H1 (cell line): Measurements from ENCODE around the gene THAP9. TPM values are rescaled to one million over a fixed set of nuclear protein-coding genes. Genes with fewer than 3 reads are reported as not detected.

Experiments
- CTCF ChIA-PET: fragments of 300-600 bp; sonication (Branson Sonifier 250); formaldehyde crosslinking; loops from one replicate; lab custom pipeline; 2021; ENCODE audit not compliant: partially characterized antibody; lab: Charles Lee
- POLR2A ChIA-PET: fragments of 300-600 bp; sonication (Branson Sonifier 250); formaldehyde crosslinking; loops from one replicate; lab custom pipeline; 2021; ENCODE audit warnings: inconsistent platforms; ENCODE audit not compliant: partially characterized antibody; lab: Charles Lee
- DNase-seq, 2 experiments: peaks; one replicate each; pipeline versions ENCODE4 v3.0.0 to v3.0.0-alpha.2; 2010 to 2022; ENCODE audit warnings: low spot score in 2 of 2, low read depth in 1 of 2, mixed read lengths in 1 of 2
- FAIRE-seq: peaks from 2 replicates; lab custom pipeline; 2011; peaks lifted over from hg19 to GRCh38; lab: Jason Lieb, UNC
- H2AFZ ChIP-seq: 2 replicates; pipeline ENCODE4 v1.8.1; 2012; ENCODE audit warnings: low read length, inconsistent platforms
- H2AK5ac ChIP-seq: 2 replicates; pipeline ENCODE4 v1.6.1; 2013; ENCODE audit warnings: low read depth, low read length
- H2BK120ac ChIP-seq: replicated peaks from 2 replicates; pipeline ENCODE3; 2013; ENCODE audit warnings: low read depth, low read length, inconsistent platforms
- H2BK12ac ChIP-seq: 2 replicates; pipeline ENCODE4 v1.6.1; 2013; ENCODE audit warnings: low read depth, low read length
- H2BK15ac ChIP-seq: 2 replicates; pipeline ENCODE4 v1.6.1; 2013; ENCODE audit warnings: low read length
- H2BK20ac ChIP-seq: 2 replicates; pipeline ENCODE4 v1.6.1; 2013; ENCODE audit warnings: low read length
- H2BK5ac ChIP-seq: 2 replicates; pipeline ENCODE4 v1.6.1; 2013; ENCODE audit warnings: low read depth, low read length
- H3K14ac ChIP-seq: 2 replicates; pipeline ENCODE4 v1.6.1; 2013; ENCODE audit warnings: inconsistent platforms; ENCODE audit not compliant: insufficient read length
- H3K18ac ChIP-seq: 2 replicates; pipeline ENCODE4 v1.6.1; 2013; ENCODE audit warnings: low read length; ENCODE audit errors: extremely low read depth
- H3K23ac ChIP-seq: 2 replicates; pipeline ENCODE4 v1.6.1; 2013; ENCODE audit warnings: inconsistent platforms; ENCODE audit not compliant: insufficient read length
- H3K23me2 ChIP-seq: 2 replicates; pipeline ENCODE4 v1.6.1; 2013; ENCODE audit warnings: low read depth, low read length
- H3K27ac ChIP-seq: 2 replicates; pipeline ENCODE4 v1.6.1; 2011; ENCODE audit warnings: low read depth, low read length, inconsistent platforms
- H3K27me3 ChIP-seq, 4 experiments: replicated peaks in 1 of 4; 1 replicate in 1 of 4; 2 replicates in 3 of 4; pipeline versions ENCODE4 v1.6.1 to v1.8.1; 2011 to 2013; ENCODE audit warnings: low read length in 3 of 4, mild to moderate bottlenecking in 3 of 4, inconsistent platforms in 2 of 4, mixed read lengths in 2 of 4, moderate library complexity in 1 of 4; ENCODE audit not compliant: control insufficient read depth in 3 of 4, insufficient read depth in 3 of 4; ENCODE audit errors: extremely low read depth in 1 of 4
- H3K36me3 ChIP-seq, 4 experiments: 2 replicates each; pipeline versions ENCODE4 v1.6.1 to v1.8.1; 2011 to 2013; ENCODE audit warnings: mild to moderate bottlenecking in 4 of 4, low read length in 3 of 4, moderate library complexity in 2 of 4, control low read depth in 1 of 4, inconsistent platforms in 1 of 4; ENCODE audit not compliant: insufficient read depth in 4 of 4, control insufficient read depth in 2 of 4
- H3K4ac ChIP-seq: replicated peaks from 2 replicates; pipeline ENCODE3; 2013; ENCODE audit warnings: low read length, low read depth, mixed read lengths, inconsistent platforms; ENCODE audit not compliant: insufficient read length
- H3K4me1 ChIP-seq, 4 experiments: replicated peaks in 1 of 4; 1 replicate in 1 of 4; 2 replicates in 3 of 4; pipeline versions ENCODE4 v1.6.1 to v1.8.1; 2011 to 2013; ENCODE audit warnings: low read length in 3 of 4, inconsistent platforms in 2 of 4, mixed read lengths in 1 of 4; ENCODE audit not compliant: insufficient read depth in 4 of 4, control insufficient read depth in 3 of 4
- H3K4me2 ChIP-seq, 2 experiments: 2 replicates each; pipeline versions ENCODE4 v1.6.1 to v1.8.1; 2011 to 2013; ENCODE audit warnings: low read depth in 2 of 2, low read length in 2 of 2, control low read depth in 1 of 2, inconsistent platforms in 1 of 2, mild to moderate bottlenecking in 1 of 2; ENCODE audit not compliant: insufficient read depth in 1 of 2
- H3K4me3 ChIP-seq, 4 experiments: fragments of 200-600, 300-600 bp in 1 of 4; sonication (generic), shearing (Covaris generic), sonication (Bioruptor Twin) in 1 of 4; 2 replicates each; pipeline versions ENCODE4 v1.5.1 to v1.8.1; 2011 to 2016; ENCODE audit warnings: low read length in 4 of 4, low read depth in 3 of 4, control low read depth in 2 of 4, inconsistent platforms in 2 of 4, mild to moderate bottlenecking in 2 of 4, mixed read lengths in 1 of 4, moderate library complexity in 1 of 4; ENCODE audit not compliant: insufficient read depth in 2 of 4; ENCODE audit errors: extremely low read depth in 1 of 4
- H3K56ac ChIP-seq: replicated peaks from 2 replicates; pipeline ENCODE3; 2013; ENCODE audit warnings: low read depth, mild to moderate bottlenecking, mixed read lengths, low read length, inconsistent platforms; ENCODE audit not compliant: insufficient read length
- H3K79me1 ChIP-seq: 2 replicates; pipeline ENCODE4 v1.6.1; 2013; ENCODE audit warnings: low read depth, low read length, control low read depth
- H3K79me2 ChIP-seq, 2 experiments: 2 replicates each; pipeline versions ENCODE4 v1.6.1 to v1.8.1; 2012 to 2013; ENCODE audit warnings: low read length in 2 of 2, mild to moderate bottlenecking in 2 of 2, inconsistent platforms in 1 of 2; ENCODE audit not compliant: insufficient read depth in 2 of 2, control insufficient read depth in 1 of 2
- H3K9ac ChIP-seq, 4 experiments: replicated peaks in 1 of 4; 1 replicate in 1 of 4; 2 replicates in 3 of 4; pipeline versions ENCODE4 v1.6.1 to v1.8.1; 2011 to 2013; ENCODE audit warnings: low read depth in 3 of 4, low read length in 3 of 4, control low read depth in 2 of 4, mild to moderate bottlenecking in 2 of 4, moderate library complexity in 2 of 4, inconsistent platforms in 1 of 4; ENCODE audit errors: extremely low read depth in 1 of 4
- H3K9me3 ChIP-seq, 2 experiments: 2 replicates each; pipeline versions ENCODE4 v1.6.1 to v1.8.1; 2012 to 2013; ENCODE audit warnings: mild to moderate bottlenecking in 2 of 2, moderate library complexity in 2 of 2, control low read depth in 1 of 2, inconsistent platforms in 1 of 2, low read depth in 1 of 2, low read length in 1 of 2, mixed read lengths in 1 of 2; ENCODE audit not compliant: insufficient read depth in 2 of 2
- H4K20me1 ChIP-seq, 2 experiments: replicated peaks in 1 of 2; 2 replicates each; pipeline versions ENCODE3 to v1.8.1; 2011 to 2013; ENCODE audit warnings: inconsistent platforms in 2 of 2, low read length in 2 of 2, mild to moderate bottlenecking in 1 of 2; ENCODE audit not compliant: insufficient read depth in 2 of 2, control insufficient read depth in 1 of 2
- H4K5ac ChIP-seq: 2 replicates; pipeline ENCODE4 v1.6.1; 2013; ENCODE audit warnings: low read length, low read depth, mixed read lengths, inconsistent platforms; ENCODE audit not compliant: insufficient read length
- H4K8ac ChIP-seq: 2 replicates; pipeline ENCODE4 v1.8.0; 2013; ENCODE audit warnings: mild to moderate bottlenecking, moderate library complexity, low read length, inconsistent platforms; ENCODE audit not compliant: insufficient read depth; ENCODE audit errors: extremely low read depth
- H4K91ac ChIP-seq: replicated peaks from 2 replicates; pipeline ENCODE3; 2013; ENCODE audit warnings: low read length, mixed read lengths, inconsistent platforms; ENCODE audit not compliant: insufficient read length
- ATF3 ChIP-seq: IDR thresholded peaks from 2 replicates; pipeline ENCODE4 v1.6.1; 2011; ENCODE audit warnings: low read depth, mild to moderate bottlenecking, low read length; ENCODE audit not compliant: insufficient read depth
- BRCA1 ChIP-seq: IDR thresholded peaks from 2 replicates; pipeline ENCODE4 v1.6.1; 2012; ENCODE audit warnings: low read depth, low read length, improper control_type of control experiment
- CBX5 ChIP-seq: fragments of 300-800, 300-1000 bp; sonication (generic); IDR thresholded peaks from 2 replicates; pipeline ENCODE4 v1.7.1; 2016; ENCODE audit warnings: antibody characterized with exemption, low read length, low read depth
- CBX8 ChIP-seq: fragments of 300-800, 300-1000 bp; sonication (generic); IDR thresholded peaks from 2 replicates; pipeline ENCODE4 v1.7.1; 2016; ENCODE audit warnings: low read depth, low read length, borderline replicate concordance
- CHD1 ChIP-seq: IDR thresholded peaks from 2 replicates; pipeline ENCODE4 v1.6.1; 2012; ENCODE audit warnings: low read depth, low read length, improper control_type of control experiment
- HDAC2 ChIP-seq, 2 experiments: fragments of 300-600 bp in 1 of 2; sonication (generic) in 1 of 2; IDR thresholded peaks; 2 replicates each; pipeline ENCODE4 v1.6.1; 2011 to 2012; ENCODE audit warnings: low read depth in 2 of 2, low read length in 2 of 2, mild to moderate bottlenecking in 2 of 2, moderate library complexity in 2 of 2, borderline replicate concordance in 1 of 2, inconsistent platforms in 1 of 2
- KDM5A ChIP-seq: fragments of 200-600 bp; IDR thresholded peaks from 2 replicates; pipeline ENCODE4 v1.7.1; 2012; ENCODE audit warnings: mild to moderate bottlenecking, low read length, inconsistent platforms, mixed read lengths
- MAFK ChIP-seq: IDR thresholded peaks from 2 replicates; pipeline ENCODE4 v1.6.1; 2012; ENCODE audit warnings: low read depth, mild to moderate bottlenecking, improper control_type of control experiment, low read length
- POLR2AphosphoS5 ChIP-seq: IDR thresholded peaks from 2 replicates; pipeline ENCODE4 v1.6.1; 2011; ENCODE audit warnings: low read depth, low read length
- SIRT6 ChIP-seq: IDR thresholded peaks from one replicate; pipeline ENCODE4 v1.7.1; 2012; ENCODE audit warnings: low read length, inconsistent platforms
- SP2 ChIP-seq: IDR thresholded peaks from 2 replicates; pipeline ENCODE4 v1.6.1; 2012; ENCODE audit warnings: mild to moderate bottlenecking, low read length, inconsistent platforms
- TBP ChIP-seq: IDR thresholded peaks from 2 replicates; pipeline ENCODE4 v1.6.1; 2011; ENCODE audit warnings: low read depth, low read length, improper control_type of control experiment
- TCF12 ChIP-seq: IDR thresholded peaks from 2 replicates; pipeline ENCODE4 v1.6.1; 2011; ENCODE audit warnings: low read depth, mild to moderate bottlenecking, low read length
- WGBS, 2 experiments: shearing (Covaris generic) in 1 of 2; methylation state at CpG; one replicate each; pipeline versions ENCODE4 v1.1.6 to v1.1.7; 2013 to 2015; ENCODE audit warnings: low lambda C conversion rate in 2 of 2, mixed read lengths in 2 of 2, inconsistent platforms in 1 of 2, low coverage in 1 of 2, missing lambda C conversion rate in 1 of 2; ENCODE audit not compliant: insufficient replicate concordance in 2 of 2, insufficient coverage in 1 of 2, insufficient read length in 1 of 2; ENCODE audit errors: extremely low coverage in 1 of 2, missing lambda C conversion rate in 1 of 2; 5-methylcytosine and 5-hydroxymethylcytosine counted together
- polyA plus RNA-seq, 7 experiments: library from polyadenylated mRNA; depleted of rRNA in 3 of 7; stranded (reverse) in 5 of 7; unstranded in 2 of 7; fragments of >200 nt in 5 of 7; fragments of 200-250 nt in 2 of 7; gene quantifications; 1 replicate in 5 of 7; 2 replicates in 1 of 7; 4 replicates in 1 of 7; pipeline versions ENCODE4 v1.2.1 to v1.2.3, GENCODE V29; 2011 to 2013; ENCODE audit warnings: missing spikeins in 2 of 7, mixed read lengths in 2 of 7
- total RNA-seq: library from RNA; stranded (reverse); fragmentation: NEBNext Ultra II Directional; extraction: Animal tissue kit (Norgen Biotek cat#: 25700); gene quantifications from 2 replicates; pipeline ENCODE4 v1.2.1, GENCODE V29; 2021

THAP9 gene
- total and polyA plus RNA-seq, 2 of the 8 experiments (the other 6 are each of a cell fraction or from before 2014, with no cell fraction given): 6.1 to 13.2 TPM

GRCh38 chr4:82889287-82889686 lies 11.2 kb upstream of the THAP9 start:
- Histone ChIP-seq H3K27ac (no peak overlapping the region), H3K4me1 (peaks cover 0 to 3% (median 1%) of the 10 kb centered on the region in 4 experiments; a peak in 2 of 7 replicates), H4K5ac (no peak overlapping the region), H2BK120ac (no peak overlapping the region), H2BK5ac (no peak overlapping the region), H4K8ac (no peak overlapping the region), H3K4me2 (peak overlapping the region; percentile 74 to 77; a peak in 2 of 4 replicates), H3K79me2 (peaks cover 5 to 65% of the 10 kb centered on the region in 2 experiments), H2BK12ac (no peak overlapping the region), H2BK15ac (no peak overlapping the region), H2AK5ac (no peak overlapping the region), H3K4me3 (peak overlapping the region; percentile 93 to 100 (median 96); a peak in 5 of 8 replicates), H3K36me3 (peaks cover 6 to 15% (median 9%) of the 10 kb centered on the region in 4 experiments; a peak in 7 of 8 replicates), H3K23ac (no peak overlapping the region)
- WGBS, 2 experiments: 83% methylated on average over 6 of the region's 6 CpGs; no CpG with 5 or more reads in 1 of the 2 experiments
- TF ChIP-seq BRCA1 (no peak), SIRT6 (no peak), SP2 (no peak), HDAC2 (IDR thresholded peaks at IDR 0.05; ENCODE audit: borderline replicate concordance in 1 of 2, low read depth in 2 of 2, low read length in 2 of 2) (no peak), TBP (no peak), TCF12 (no peak), CHD1 (no peak), CBX8 (no peak), CBX5 (no peak), ATF3 (no peak), POLR2AphosphoS5 (no peak), MAFK (no peak), KDM5A (no peak)
- TF ChIP-seq, all 59 proteins: peak for 0
- Histone ChIP-seq H3K23me2 (peaks cover 2% of the 10 kb centered on the region), H3K56ac (no peak overlapping the region), H3K18ac (no peak overlapping the region), H2AFZ (no peak overlapping the region), H3K4ac (no peak overlapping the region), H2BK20ac (no peak overlapping the region), H3K9me3 (no peaks in the 10 kb centered on the region), H3K9ac (no peak overlapping the region), H3K14ac (no peak overlapping the region), H3K27me3 (no peaks in the 10 kb centered on the region), H4K91ac (no peak overlapping the region), H4K20me1 (peaks cover 3 to 5% of the 10 kb centered on the region in 2 experiments), H3K79me1 (no peaks in the 10 kb centered on the region)
- no peak for FAIRE-seq
- no peak for DNase-seq
- POLR2A ChIA-PET: interaction anchor here (1.0 to 9.1 kb wide), 2 partner anchors 10 to 12 kb away, joined by 4 to 86 read pairs; partner anchors contain the start of gene THAP9
- CTCF ChIA-PET: interaction anchor here (1.0 kb wide), 1 partner anchor 15 kb away, joined by 3 read pairs; no protein-coding TSS in a partner anchor
